Astrocyte (in vitro differentiated cells and primary cell): ENCODE data around the gene GNAO1.

Source experiments
- EZH2 ChIP-seq: IDR thresholded peaks from 2 replicates; pipeline ENCODE4 v1.6.1; 2012; ENCODE audit warnings: mild to moderate bottlenecking, low read length, inconsistent platforms; ENCODE audit not compliant: insufficient read depth
- TF ChIP-seq, protein P1 (sequence below): IDR thresholded peaks from 2 replicates; pipeline ENCODE4 v1.5.1; 2011; ENCODE audit warnings: low read depth, mild to moderate bottlenecking, inconsistent platforms, low read length, moderate library complexity; ENCODE audit not compliant: insufficient read depth

DNA sequence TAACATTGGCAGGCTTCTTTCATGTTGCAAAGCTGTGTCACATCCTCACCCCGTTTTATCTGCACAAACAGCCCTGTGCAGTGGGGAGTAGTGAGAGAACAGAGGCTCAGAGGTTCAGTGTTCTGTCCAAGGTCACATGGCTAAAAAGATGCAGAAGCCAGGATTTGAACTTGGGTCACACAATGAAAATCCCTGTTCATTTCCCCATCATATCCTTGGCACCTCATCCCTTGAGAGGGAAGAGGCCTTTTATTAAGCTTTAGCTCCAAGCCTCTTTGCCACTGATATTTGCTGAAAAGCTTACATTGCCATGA is 127.5 kb downstream of the GNAO1 start:
- TF ChIP-seq, protein P1, sequence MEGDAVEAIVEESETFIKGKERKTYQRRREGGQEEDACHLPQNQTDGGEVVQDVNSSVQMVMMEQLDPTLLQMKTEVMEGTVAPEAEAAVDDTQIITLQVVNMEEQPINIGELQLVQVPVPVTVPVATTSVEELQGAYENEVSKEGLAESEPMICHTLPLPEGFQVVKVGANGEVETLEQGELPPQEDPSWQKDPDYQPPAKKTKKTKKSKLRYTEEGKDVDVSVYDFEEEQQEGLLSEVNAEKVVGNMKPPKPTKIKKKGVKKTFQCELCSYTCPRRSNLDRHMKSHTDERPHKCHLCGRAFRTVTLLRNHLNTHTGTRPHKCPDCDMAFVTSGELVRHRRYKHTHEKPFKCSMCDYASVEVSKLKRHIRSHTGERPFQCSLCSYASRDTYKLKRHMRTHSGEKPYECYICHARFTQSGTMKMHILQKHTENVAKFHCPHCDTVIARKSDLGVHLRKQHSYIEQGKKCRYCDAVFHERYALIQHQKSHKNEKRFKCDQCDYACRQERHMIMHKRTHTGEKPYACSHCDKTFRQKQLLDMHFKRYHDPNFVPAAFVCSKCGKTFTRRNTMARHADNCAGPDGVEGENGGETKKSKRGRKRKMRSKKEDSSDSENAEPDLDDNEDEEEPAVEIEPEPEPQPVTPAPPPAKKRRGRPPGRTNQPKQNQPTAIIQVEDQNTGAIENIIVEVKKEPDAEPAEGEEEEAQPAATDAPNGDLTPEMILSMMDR: no peak
- TF ChIP-seq EZH2: no peak
